HepG2 (cell line): Measurements from ENCODE around the gene MICAL3. TPM values are rescaled to one million over a fixed set of nuclear protein-coding genes. Genes with fewer than 3 reads are reported as not detected.

Source experiments
- HMGA1 ChIP-seq: sonication (generic); formaldehyde crosslinking; conservative IDR thresholded peaks from 2 replicates; pipeline ENCODE4 v1.4.0; 2020; ENCODE audit warnings: missing genetic modification reagents
- SP4 ChIP-seq: sonication (generic); formaldehyde crosslinking; IDR thresholded peaks from 2 replicates; pipeline ENCODE4 v1.8.1; 2023; ENCODE audit warnings: mild to moderate bottlenecking, missing genetic modification reagents
- TARDBP ChIP-seq: sonication (generic); formaldehyde crosslinking; IDR thresholded peaks from 2 replicates; pipeline ENCODE4 v1.8.0; 2022; ENCODE audit warnings: mild to moderate bottlenecking, missing genetic modification reagents
- ZBTB10 ChIP-seq: sonication (generic); formaldehyde crosslinking; IDR thresholded peaks from 2 replicates; pipeline ENCODE4 v1.4.0; 2020; ENCODE audit warnings: missing genetic modification reagents, borderline replicate concordance
- ZNF329 ChIP-seq: sonication (generic); formaldehyde crosslinking; IDR thresholded peaks from 2 replicates; pipeline ENCODE4 v1.9.0; 2021; ENCODE audit warnings: low read depth, mild to moderate bottlenecking, missing genetic modification reagents
- ZNF362 ChIP-seq: sonication (generic); formaldehyde crosslinking; IDR thresholded peaks from 2 replicates; pipeline ENCODE4 v1.4.0; 2020; ENCODE audit warnings: missing genetic modification reagents, mild to moderate bottlenecking, borderline replicate concordance
- ZNF550 ChIP-seq: sonication (generic); formaldehyde crosslinking; IDR thresholded peaks from 2 replicates; pipeline ENCODE4 v1.4.0; 2020; ENCODE audit warnings: mild to moderate bottlenecking, missing genetic modification reagents, borderline replicate concordance
- polyA plus RNA-seq, 8 experiments: library from polyadenylated mRNA; depleted of rRNA in 3 of 8; stranded (reverse) in 7 of 8; unstranded in 1 of 8; fragments of >200 nt; fragmentation: Illumina TruSeq in 4 of 8; extraction: Trizol in 4 of 8; gene quantifications; 2 replicates each; pipeline versions ENCODE4 v1.2.1 to v1.2.3, GENCODE V29; 2011 to 2016; ENCODE audit warnings: low read depth in 4 of 8, missing spikeins in 1 of 8, mixed read lengths in 1 of 8; ENCODE audit not compliant: insufficient read depth in 1 of 8
- total RNA-seq, 5 experiments: library from RNA; depleted of rRNA; stranded (reverse); fragments of >200 nt; fragmentation: Illumina TruSeq; extraction: Trizol; gene quantifications; 2 replicates each; pipeline ENCODE4 v1.2.3, GENCODE V29; 2016; ENCODE audit warnings: low read depth in 1 of 5
- TF ChIP-seq, protein P1 (sequence below): IDR thresholded peaks from 2 replicates; pipeline ENCODE4 v1.4.0; 2020; ENCODE audit warnings: mild to moderate bottlenecking, missing genetic modification reagents

MICAL3 gene
- total and polyA plus RNA-seq, 2 of the 13 experiments (the other 11 are each of a cell fraction or from before 2014, with no cell fraction given), result 5.3 to 12.5 TPM

GRCh38 chr22:17851759-17852158, 172.6 kb downstream of the MICAL3 start (continued):
- TF ChIP-seq ZNF362 (CRISPR knock-in tag), result no peak
- no peak for TF ChIP-seq ZNF550
- no peak for TF ChIP-seq SP4 (CRISPR knock-in tag)
- no peak for TF ChIP-seq TARDBP (CRISPR knock-in tag)
- TF ChIP-seq ZNF329, result no peak
- TF ChIP-seq ZBTB10 (CRISPR knock-in tag), result no peak
- TF ChIP-seq, protein P1, sequence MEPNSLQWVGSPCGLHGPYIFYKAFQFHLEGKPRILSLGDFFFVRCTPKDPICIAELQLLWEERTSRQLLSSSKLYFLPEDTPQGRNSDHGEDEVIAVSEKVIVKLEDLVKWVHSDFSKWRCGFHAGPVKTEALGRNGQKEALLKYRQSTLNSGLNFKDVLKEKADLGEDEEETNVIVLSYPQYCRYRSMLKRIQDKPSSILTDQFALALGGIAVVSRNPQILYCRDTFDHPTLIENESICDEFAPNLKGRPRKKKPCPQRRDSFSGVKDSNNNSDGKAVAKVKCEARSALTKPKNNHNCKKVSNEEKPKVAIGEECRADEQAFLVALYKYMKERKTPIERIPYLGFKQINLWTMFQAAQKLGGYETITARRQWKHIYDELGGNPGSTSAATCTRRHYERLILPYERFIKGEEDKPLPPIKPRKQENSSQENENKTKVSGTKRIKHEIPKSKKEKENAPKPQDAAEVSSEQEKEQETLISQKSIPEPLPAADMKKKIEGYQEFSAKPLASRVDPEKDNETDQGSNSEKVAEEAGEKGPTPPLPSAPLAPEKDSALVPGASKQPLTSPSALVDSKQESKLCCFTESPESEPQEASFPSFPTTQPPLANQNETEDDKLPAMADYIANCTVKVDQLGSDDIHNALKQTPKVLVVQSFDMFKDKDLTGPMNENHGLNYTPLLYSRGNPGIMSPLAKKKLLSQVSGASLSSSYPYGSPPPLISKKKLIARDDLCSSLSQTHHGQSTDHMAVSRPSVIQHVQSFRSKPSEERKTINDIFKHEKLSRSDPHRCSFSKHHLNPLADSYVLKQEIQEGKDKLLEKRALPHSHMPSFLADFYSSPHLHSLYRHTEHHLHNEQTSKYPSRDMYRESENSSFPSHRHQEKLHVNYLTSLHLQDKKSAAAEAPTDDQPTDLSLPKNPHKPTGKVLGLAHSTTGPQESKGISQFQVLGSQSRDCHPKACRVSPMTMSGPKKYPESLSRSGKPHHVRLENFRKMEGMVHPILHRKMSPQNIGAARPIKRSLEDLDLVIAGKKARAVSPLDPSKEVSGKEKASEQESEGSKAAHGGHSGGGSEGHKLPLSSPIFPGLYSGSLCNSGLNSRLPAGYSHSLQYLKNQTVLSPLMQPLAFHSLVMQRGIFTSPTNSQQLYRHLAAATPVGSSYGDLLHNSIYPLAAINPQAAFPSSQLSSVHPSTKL (CRISPR knock-in tag), result no peak
- TF ChIP-seq HMGA1 (CRISPR knock-in tag), result no peak
